GM15510 (cell line): ENCODE measurements around the gene TMEM164.

Experiments
- POLR2A ChIP-seq: IDR thresholded peaks from 3 replicates; pipeline ENCODE4 v1.6.1; 2011; ENCODE audit warnings: borderline replicate concordance; ENCODE audit not compliant: insufficient read length; ENCODE audit errors: extremely low read depth

Gene TMEM164

DNA sequence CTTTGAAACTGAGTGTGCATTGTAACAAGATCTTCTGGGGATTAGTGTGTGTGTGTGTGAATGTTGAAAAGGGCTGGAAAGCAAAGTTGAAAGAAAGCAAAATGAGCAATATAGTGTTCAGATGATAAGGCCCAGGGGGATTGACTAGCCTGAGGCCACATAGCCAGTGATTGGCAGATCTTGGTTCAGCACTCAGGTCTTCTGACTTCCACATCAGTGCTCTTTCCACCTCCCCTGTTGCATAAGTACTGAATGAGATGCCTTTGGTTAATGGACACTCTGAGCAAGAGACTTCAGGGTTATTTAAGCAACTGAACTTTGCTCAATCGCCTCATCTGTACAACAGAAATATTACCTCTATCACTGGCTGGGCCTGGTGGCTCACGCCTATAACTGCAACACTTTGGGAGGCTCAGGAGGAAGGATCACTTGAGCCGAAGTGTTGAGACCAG is 120.4 kb downstream of the TMEM164 start:
- no peak for TF ChIP-seq POLR2A

DNA sequence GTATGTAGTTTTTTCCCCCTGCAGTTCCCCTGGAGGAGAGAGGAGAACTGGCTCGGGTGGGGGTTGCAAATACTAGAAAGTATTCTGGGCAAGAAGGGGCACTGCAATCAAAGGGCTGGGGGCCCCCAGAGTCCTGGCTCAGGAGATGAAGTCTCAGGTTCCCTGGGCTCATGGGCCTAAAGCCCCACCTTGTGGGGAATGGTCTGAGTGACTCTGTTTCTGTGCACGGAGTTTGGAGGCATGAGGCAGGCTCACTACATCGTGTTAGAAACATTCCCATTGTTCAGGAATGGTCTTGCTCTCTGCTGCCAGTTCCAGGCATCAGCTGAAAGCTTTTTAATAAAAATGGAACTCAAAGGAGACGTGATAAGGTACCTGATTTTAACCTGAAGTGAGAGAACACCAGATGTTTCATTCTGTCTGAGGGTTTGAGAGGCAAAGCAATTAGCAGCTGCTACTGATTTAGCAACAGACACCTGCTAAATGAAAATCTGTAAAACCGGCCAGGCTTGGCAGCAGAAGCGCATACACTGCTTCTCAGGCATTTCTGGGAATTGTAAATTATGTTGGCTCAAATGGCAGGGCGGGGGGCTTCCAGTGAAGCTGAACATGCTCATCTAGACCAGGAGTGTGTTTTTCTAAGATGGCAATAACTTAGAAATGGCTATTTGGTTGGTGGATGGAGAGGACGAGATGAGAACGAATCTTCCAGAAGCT is 122.7 kb downstream of the TMEM164 start:
- no peak for TF ChIP-seq POLR2A

DNA sequence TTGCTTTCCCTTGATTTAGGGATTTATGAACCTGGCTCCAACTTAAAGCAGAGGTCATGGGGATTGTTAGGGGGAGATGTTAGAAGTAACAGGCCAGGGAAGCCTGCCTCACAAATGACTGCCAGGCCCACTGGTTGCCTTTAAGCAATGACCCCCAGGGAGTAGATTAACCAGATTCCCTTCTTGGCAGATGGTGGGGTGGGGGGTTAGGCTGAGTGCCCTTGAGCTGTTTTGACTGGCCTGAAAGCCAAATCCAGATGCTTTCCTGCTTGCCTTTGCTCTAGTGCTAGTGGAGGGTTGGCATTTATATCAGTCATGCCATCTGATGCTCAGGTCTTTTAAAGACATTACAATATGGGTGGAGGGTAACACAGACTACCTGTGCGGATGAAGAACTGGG is 128.1 kb downstream of the TMEM164 start:
- no peak for TF ChIP-seq POLR2A

DNA sequence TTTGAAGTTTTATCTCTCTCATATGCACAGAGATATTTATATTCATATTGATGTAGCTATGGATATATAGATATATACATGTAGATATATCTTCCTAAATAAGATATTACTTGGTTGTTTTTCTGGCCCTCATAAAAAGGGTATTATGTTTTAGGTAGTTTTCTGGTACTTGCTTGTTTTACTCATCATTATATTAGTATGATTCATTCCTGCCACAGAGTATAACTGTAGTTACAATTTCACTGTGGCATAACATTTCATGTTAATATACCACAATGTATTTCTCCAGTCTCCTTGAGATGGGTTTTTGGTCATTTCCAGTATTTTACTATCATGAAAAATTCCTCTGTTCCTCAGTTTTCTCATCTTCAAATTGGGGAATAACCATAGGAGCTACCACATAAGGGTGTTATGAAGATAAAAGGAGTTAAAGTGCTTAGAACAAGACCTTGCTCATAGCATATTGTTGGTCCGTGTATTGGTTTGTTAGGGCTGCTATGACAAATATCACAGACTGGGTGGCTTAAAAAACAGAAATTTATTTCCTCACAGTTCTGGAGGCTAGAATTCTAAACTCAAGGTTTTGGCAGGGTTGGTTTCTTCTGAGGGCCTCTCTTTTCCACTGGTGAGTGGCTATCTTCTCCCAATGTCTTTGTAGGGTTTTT is 129.7 kb downstream of the TMEM164 start:
- no peak for TF ChIP-seq POLR2A

DNA sequence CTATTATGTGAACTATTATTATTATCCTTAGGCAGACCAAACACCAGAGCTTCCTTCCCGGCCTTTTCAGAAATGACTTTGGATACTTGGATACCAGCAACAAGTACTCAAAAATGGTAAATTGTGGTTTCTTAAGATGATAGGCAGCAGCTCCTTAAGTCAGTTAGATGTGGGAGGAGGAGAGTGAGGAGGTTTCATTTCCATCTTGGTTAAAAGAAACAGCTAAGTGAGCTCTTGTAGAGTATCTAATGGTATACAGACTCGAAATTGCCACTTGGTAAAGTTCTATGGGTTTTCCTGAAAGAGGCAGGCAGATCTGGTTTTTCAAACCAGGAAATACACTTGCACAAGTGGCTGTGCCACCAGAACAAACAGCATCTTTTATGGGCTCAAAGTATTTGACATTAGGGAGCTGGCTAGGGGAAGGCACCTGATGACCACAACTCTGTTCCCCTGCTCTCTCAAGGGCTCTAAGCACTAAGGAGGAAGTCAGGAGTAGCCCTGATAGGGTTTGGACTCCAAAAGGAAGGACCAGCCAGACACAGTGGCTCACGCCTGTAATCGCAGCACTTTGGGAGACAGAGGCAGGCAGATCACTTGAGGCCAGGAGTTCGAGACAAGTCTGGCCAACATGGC is 130.9 kb downstream of the TMEM164 start:
- TF ChIP-seq POLR2A: no peak

DNA sequence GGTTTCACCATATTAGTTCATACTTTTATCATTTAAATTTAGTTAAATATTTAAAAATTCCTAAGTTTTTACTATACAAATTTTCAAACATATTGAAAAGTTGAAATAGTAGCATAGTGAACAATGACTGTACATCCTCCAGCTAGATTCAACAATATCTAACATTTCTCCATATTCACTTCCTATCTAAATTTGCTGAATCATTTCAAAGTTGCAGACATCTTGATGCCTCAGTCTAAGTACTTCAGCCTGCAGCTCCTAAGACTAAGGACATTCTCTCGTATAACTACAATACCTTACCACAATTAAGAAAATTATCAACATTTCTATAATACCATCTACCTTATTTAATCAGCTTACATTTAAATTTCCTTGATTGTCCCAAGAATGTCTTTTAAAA is 132.7 kb downstream of the TMEM164 start:
- TF ChIP-seq POLR2A: no peak

DNA sequence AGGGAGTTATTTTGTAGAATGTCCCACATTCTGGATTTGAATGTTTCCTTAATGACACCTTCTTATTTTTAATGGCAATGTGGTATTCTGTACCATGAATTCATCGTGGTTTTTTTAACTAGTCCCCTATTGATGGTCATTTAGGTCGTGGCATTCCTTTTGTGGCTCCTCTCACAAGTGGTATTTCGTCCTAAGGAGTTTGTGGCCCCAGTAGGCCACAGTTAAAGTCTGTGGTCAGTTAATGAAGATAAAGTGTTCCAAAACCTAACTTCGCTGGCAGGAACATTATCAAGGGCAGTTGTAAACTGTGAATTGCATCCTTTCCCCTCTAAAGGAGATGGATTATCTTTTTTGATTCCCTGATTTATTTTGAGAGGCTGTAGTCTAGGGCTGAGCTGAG is 133.2 kb downstream of the TMEM164 start:
- no peak for TF ChIP-seq POLR2A

DNA sequence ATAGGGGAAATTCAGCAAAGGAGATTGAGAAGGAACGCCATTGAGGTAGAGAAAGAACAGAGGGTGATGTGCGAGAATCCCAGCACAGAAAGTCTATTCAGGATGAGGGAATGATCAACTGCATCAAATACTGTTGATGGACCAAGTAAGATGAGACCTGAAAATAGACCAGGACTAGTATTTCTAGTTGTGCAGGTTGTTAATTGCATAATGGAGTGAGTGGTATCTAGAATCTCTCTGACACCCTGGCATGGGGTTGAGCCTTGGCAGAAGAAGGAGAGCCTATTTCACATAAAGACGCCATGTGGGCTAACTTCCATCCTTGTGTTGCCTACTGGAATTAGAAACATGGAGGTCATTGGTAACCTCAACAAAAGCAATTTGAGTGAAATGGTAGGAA is 135.6 kb downstream of the TMEM164 start:
- TF ChIP-seq POLR2A: no peak

DNA sequence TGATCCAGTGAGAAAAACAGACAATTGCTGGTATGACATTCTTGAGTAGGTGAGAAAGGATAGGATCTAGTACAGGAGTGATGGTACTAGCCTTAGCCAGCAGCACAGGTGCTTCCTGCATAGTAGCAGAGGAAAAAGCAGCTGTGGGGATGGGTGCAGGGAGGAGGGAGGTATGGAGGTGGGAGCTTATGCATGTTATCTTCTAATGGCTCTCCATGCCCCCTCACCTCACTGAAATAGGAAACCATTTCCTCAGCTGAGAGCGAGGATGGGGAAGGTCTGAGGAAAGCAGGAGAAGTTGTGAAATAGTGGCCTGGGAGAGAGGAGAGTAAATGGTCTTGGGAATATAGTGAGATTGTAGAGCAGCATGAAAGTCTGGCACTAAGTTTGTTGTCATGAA is 136.3 kb downstream of the TMEM164 start:
- TF ChIP-seq POLR2A: no peak

DNA sequence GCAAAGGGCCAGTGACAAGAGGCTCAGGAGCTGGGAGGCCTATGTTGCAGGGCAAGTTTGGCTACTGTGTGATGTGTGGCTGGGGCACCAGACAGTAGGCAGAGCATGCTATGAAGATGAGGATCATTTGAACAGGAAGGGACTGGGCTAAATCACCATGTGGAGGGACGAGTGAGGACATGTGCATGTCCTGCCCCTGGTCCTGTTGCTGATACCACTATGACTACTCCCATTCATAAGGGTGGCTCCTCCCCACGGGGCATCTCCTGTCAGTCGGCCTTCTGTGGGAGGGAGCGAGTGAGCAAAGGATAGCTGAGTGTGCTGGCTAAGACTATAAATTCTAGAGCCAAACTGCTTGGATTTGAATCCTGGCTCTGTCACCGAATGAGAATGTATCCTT is 139.2 kb downstream of the TMEM164 start:
- no peak for TF ChIP-seq POLR2A

DNA sequence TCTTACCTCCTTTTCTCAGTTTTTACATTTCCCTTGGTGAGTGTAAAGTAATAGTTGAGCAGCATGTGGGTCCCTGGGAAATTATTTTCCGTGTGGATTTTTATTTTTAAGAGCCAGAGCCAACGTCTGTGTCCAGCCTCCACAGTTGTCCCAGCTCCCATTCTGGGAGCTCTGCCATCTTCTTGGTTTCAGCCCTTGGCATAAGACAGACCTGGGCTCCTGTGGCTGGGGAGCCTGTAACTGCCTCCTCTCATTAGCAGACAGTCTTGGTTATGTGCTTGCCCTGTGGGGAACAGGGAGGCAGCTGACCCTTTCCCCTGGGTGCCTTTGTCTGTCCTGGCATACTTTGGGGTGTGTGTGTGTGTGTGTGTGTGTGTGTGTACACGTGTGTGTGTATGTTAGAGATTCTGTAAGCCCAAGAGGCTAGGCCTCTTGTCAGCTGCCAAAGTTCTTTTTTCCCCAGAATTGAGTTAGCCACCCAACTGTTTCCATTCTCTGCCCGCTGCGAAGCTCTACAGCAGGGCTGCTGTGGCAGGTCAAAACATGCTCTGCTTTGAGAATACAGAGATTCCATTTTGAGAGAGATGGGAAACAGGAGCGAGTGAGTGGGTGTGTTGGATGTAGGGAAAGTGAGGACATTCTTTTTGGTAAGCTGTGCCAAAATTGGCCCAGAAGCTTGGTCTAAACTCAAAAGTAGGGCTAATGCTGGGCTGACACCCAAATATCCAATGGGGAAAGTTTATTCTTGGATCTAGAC is 140.7 kb downstream of the TMEM164 start:
- no peak for TF ChIP-seq POLR2A

DNA sequence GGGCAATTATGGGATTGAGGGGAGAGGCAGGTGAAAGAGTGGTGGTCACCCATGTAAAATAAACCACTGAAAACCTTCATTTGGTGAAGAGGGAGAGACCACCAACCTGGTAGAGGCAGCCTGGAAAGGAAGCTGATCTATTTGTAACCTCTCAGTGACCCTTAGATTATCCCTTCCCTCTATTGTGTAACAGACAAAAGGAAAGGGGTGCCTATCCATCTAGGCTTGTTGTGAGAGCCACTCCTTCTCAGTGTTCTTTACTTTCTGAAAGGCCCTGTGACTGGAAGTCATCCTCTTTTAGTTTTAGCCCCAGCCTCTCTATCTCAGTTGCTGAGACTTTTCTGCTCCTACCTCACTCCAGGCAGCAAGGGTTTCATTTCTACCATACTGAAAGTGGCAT is 142.4 kb downstream of the TMEM164 start:
- TF ChIP-seq POLR2A: no peak

DNA sequence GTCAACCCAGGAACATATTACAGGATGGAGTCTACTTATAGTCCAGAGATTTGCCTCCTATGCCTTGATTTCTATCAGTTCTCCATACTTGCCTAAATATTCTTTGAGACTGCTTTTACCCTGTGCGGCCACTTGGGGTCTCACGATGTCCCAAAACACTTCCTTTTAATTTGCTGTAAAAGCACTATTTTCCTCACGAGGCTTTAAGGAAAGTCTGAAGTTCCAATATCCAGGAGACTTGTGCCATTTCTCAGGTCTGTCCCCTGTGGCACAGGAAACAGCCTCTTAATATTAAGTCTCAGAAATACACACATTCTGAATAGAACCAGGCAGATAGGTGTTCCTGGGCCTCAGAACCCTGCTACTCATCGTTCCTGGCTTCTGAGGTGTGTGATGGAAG is 142.9 kb downstream of the TMEM164 start:
- TF ChIP-seq POLR2A: no peak

DNA sequence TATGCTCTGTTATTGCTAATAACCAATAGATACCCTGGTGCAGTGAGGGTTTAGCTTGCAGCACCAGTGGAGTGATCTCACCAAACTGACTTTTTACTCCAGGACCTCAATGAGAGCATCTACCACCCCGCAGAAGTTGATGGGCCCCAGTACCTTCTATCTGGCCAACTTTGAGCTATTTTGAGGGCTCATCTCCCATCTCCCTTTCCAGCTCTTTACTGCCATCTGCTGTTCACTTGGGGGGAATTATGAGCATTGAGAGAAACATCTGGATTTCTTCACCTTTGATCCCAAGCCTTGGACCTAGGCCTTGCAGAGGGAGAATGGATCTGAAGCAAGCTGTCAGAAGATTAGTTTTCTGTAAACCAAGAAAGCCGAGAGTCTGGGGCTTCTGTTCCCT is 143.6 kb downstream of the TMEM164 start:
- no peak for TF ChIP-seq POLR2A

DNA sequence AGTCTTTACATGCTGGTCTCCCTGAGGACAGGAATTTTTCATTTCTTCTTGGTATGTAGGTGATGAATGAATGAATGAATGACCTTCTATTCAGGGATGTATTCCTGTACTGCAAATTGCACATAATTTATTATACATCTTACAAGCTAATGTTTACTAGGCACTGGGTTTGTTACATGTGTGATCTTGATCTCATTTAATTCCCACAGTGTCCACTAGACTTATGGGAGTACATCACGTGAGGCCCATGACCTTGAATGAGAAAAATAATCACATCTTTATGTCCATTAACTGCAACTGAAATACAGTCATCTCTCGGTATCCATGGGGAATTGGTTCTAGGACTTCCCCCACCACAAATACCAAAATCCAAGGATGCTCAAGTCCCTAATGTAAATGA is 150.3 kb downstream of the TMEM164 start:
- no peak for TF ChIP-seq POLR2A
